DMS153 treated with DMSO at 0.1 percent for 48 hours (cell line): ENCODE data around the gene CCDC141.
A peak's percentile ranks its signal among the peaks of the same experiment; 100 is the strongest.
"Not testable (repeated sequence)": the region's sequence is repeated elsewhere in the genome, so short reads cannot be mapped to it uniquely, and the experiment has no call there.

ENCODE experiments used
- DNase-seq: peaks from one replicate; lab custom pipeline; 2025; ENCODE audit not compliant: unreplicated experiment; lab: John Stamatoyannopoulos, UW

The CCDC141 gene, protein sequence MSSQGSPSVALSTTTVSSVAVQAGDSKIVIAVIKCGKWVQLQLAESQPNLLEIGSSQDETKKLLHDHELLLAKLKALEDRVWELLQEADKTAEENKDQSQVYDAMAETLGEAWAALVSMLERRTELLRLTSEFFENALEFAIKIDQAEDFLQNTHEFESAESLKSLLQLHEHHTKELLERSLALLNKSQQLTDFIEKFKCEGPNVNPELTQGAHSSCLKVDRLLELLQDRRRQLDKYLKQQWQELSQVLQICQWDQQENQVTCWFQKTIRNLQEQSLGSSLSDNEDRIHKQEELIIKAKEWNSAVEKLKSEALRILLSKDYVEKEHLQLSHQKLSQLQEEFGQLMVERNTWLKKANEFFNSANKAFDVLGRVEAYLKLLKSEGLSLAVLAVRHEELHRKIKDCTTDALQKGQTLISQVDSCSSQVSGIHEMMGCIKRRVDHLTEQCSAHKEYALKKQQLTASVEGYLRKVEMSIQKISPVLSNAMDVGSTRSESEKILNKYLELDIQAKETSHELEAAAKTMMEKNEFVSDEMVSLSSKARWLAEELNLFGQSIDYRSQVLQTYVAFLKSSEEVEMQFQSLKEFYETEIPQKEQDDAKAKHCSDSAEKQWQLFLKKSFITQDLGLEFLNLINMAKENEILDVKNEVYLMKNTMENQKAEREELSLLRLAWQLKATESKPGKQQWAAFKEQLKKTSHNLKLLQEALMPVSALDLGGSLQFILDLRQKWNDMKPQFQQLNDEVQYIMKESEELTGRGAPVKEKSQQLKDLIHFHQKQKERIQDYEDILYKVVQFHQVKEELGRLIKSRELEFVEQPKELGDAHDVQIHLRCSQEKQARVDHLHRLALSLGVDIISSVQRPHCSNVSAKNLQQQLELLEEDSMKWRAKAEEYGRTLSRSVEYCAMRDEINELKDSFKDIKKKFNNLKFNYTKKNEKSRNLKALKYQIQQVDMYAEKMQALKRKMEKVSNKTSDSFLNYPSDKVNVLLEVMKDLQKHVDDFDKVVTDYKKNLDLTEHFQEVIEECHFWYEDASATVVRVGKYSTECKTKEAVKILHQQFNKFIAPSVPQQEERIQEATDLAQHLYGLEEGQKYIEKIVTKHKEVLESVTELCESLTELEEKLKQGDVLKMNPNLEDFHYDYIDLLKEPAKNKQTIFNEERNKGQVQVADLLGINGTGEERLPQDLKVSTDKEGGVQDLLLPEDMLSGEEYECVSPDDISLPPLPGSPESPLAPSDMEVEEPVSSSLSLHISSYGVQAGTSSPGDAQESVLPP (N-terminal part only)

DNA sequence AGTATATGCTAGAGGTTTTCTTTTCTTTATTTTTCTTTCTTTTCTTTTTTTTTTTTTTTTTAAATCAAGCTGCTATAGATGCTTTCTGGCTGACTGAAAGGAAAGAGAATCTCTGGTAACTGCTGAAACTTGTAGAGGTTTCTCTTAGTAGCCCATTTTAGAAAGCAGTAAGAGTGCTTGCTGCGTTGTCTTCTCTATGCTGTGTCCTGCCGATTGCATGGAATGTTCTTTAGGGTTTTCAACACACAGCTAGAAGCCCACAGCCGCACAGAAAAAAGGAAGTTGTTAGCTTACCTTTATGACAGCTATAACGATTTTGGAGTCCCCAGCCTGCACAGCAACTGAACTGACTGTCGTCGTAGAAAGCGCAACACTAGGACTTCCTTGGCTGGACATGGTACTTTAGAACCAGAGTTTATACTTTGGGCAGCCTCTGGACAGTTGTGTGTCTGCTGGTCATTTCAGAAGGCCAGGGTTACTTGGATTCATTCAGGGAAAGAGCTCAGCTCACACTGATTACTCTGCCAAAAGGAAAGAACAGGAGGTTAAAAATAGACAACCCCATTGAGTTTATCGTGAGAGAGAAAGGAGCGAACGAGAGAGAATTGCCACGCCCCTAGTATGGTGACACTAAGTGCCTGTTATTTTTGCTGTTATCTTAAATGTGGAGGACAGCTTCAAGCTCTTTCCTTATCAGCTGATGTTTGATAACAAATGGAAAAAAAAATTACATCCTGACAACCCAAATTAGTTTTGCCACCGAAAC, at the start of gene CCDC141:
CCDC141 (minus strand) TSS at position 592 of the 766 bp plus-strand sequence; CDS start at position 396, 196 bp downstream.
- DNase-seq, result no peak

DNA sequence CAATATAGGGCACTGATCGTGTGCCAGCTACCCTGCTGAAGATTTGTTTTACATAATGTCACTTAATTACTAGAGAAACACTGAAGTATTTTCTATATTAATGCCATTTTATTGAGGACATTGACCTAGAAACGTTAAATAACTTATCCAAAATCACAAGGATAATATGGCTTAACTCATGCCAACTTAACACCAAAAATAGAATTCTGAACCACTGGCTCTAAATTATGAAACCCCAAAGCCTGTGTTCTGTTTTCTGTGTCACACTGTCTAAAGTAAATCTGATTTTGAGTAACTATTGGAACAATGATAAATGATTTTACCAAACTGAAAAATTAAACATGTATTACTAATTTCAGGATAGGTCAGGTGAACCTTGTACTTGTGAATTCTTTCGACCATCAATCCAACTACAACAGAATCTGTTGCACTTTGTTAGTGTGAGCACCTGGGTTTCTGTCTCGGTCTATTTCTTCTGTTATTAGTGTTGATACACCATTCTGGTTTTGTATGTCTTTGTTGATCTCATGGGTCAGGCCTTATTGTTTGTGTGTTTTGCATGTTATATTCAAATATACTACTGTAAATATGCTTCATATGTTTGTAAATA, 48.2 kb upstream of the CCDC141 start:
- no peak for DNase-seq

DNA sequence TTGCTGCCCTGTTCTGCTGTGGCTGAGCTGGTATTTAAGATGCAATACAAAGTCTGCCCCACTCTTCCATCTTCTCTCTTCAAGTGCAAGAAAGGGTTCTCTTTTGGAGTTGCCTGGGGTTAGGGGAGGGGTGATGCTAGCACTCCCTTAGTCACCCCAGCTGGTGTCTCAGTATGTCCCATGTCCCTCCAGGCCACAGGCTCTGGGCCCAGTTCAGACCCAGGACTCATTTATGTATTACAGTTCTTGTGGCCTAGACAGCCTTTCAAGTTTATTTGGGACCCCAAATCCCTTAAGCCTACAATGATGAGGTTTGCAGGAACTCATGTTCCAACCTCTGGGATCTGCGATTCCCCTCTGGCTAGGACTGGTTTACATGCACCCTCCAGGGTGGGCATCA, 47.2 kb upstream of the CCDC141 start:
- DNase-seq, result no peak

DNA sequence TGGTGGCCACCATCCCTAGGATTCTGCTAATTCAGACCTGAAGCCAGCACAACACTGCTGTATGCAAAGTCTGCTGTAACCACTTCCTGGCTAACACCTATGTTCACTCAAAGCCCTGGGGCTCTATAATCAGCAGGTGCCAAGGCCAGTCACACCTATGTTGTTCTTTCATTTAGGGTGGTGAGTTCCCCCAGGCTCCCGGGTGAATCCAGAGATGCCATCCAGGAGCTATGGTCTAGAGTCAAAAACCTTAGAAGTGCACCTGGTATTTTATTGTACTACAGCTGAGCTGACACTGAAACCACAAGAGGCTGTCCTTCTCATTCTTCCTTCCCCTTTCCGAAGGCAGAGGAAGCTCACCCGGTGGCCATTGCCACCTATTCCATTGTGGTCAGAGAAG, 46.2 kb upstream of the CCDC141 start:
- peak; percentile 34 for DNase-seq

DNA sequence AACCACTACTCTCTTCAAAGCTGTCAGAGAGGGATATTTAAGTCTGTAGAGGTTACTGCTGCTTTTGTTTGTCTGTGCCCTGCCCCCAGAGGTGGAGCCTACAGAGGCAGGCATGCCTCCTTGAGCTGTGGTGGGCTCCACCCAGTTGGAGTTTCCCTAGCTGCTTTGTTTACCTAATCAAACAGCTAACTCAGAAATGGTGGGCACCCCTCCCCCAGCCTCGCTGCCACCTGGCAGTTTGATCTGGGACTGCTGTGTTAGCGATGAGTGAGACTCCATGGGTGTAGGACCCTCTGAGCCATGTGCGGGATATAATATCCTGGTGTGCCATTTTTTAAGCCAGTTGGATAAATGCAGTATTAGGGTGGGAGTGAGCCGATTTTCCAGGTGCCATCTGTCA, 43.0 kb upstream of the CCDC141 start:
- DNase-seq, result not testable (repeated sequence)

DNA sequence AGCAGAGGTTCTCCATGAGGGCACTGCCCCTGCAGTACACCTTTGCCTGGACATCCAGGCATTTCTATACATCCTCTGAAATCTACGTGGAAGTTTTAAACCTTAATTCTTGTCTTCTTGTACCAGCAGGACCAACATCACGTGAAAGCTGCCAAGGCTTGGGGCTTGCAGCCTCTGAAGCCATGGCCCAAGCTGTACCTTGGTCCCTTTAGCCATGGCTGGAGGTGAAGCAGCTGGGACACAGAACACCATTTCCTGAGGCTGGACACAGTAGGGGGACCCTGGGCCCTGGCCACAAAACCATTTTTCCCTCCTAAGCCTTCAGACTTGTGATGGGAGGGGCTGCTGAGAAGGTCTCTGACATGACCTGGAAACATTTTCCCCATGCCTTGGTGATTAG, 32.8 kb upstream of the CCDC141 start:
- DNase-seq, result no peak

DNA sequence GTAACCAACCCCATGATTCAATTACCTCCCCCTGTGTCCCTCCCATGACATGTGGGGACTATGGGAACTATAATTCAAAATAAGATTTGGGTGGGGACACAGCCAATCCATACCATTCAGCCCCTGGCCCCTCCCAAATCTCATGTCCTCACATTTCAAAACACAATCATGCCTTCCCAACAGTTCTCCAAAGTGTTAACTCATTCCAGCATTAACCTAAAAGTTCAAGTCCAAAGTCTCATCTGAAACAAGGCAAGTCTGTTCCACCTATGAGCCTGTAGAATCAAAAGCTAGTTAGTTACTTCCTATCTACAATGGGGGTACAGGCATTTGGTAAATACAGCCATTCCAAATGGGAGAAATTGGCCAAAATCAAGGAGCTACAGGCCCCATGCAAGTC, 32.0 kb upstream of the CCDC141 start:
- DNase-seq, result no peak

DNA sequence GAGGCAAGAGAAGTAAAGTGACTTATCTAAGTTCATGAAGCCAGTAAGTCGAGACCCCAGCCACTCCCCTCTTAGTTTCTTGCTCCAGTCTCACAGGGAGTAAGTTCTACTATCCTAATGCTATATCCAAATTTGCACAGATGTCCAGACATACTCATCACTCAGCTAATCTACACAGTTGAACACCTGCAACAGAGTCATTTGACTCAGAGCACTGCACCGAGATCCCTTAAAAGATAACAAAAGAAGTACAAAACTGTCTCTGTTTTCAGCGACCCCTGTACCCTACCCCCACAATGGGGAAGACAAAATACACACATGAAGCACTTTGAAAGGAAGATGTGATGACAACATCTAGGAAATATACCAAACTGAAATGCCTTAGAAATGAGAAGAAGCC, 22.6 kb upstream of the CCDC141 start:
- no peak for DNase-seq

DNA sequence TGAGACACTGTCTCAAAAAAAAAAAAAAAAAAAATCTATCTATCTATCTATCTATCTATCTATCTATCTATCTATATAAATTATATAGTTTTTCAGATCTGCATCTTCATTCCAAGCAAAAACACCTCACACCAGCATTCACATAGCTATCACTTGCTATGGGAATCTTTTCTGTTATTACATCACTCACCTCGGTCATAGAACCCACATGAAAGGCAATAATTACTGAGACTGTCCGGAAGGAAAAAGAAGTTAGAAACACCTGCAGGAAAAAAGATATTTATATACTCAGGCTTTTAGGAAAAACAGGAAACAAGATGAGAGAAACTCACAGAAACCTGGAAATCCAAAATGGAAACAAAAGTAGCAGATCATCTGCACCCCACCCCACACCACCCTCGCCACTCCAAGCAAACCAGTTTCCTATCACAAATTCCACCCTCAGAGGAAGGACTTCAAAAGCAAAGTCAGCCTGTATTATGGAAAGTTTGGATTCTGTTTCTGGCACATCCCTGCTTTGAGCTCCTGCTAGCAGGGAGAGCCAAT, 21.9 kb upstream of the CCDC141 start:
- no peak for DNase-seq

DNA sequence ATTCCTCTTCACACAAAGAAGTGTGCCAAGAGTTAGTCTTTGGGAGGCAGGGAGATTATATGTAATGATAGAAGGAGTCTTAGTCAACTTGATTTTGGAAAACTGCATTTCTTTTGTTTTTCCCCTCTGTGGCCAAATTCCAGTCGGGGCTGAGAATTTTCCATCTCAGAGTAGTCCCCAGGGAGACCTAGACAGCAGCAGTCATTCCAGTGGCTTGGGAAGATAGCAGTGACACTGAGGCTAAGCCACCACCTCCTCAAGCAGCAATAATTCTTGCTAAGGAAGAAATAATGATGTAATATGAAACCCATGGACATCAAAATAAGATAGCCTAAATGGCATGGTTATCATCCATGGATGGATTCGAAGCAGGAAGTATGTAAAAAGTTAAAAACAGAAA, 21.0 kb upstream of the CCDC141 start:
- no peak for DNase-seq

DNA sequence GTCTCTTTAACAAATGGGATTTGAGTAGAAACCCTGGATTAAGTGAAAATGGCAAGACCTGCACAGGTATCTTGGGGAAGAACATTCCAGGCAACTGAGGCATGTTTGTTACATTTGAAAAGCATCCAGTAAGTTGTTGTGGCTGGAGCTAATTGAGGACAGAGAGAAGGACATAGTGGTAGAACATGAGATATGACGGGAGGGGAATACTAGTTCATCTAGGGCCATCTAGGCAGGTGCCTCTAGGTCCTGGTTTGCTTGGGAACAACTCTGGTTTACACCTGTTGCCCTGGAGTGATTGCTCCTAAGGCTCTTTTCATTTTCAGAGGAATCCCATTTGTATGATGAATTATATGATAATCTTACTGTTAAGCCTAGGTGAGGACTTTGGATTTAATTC, 19.7 kb upstream of the CCDC141 start:
- no peak for DNase-seq

DNA sequence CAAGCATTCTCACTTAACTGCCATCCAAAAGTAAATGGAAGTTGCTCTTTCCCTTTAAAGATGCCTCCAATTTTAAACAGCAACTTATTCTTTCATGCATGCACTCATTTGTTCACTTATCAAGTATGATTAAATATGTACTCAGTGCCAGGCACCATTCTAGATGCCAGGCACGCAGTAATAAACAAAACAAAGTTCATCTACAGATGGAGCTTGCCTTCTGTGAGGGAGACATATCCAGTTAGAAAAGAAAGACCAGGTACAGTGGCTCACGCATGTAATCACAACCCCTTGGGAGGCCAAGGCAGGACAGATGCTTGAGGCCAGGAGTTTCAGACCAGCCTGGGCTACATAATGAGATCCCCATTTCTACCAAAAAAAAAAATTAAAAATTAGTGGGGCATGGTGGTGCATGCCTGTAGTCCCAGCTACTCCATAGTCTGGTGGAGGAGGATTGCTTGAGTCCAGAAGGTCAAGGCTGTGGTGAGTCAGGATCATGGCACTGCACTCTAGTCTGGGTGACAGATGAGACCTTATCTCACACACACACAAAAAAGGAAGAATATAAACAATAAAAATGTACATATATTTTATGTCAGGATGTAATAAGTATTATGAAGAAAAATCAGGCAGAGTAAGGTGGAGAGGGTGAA, 19.2 kb upstream of the CCDC141 start:
- no peak for DNase-seq

DNA sequence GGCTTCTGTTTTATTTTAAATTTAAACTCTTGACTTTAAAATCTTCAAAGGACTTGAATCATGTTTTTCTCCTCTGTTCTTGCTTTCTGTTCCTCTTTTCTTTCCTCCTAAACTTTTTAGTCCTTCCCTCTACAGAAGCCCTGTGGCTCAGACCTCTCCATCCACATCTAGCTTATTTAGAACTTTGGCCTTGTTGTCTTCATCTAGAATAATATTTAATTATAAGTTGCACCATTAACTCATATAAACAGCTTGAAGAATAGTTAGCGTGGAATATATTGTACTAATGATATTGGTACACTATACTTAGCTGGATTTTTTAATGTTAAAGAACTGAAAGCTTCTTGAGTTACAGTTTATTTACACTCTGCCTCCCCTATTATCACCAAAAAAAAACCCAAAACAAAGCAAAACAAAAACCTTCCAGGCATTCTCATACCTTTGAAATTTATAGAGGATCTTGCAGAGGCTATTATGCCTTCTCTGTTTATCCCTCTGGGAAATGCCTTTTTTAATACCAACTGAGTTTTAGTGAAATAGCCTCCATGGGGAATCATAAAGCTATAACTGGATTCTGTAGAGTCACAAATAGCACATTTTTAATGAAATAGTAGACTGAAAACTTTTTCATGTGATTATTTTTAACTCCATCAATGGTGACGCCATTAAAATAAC, 9.2 kb upstream of the CCDC141 start:
- no peak for DNase-seq

DNA sequence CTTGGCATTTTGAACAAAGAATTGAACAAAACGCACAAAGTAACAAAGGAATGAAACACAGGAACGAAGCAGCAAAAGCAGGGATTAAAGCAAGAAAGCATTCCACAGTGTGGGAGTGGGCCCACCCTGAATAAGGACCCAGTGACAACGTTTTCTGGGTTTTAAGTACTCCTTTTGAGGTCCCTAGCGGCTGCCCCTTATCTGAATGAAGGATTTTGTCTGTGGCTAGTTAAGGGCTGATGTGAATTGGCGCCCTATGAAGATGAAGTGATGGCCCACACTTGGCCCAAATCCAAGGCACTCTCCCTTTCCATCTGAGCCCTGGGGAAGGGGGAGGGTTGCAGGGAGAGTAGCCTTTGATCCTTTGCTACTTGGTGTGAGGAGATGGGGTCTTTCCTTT, 7.8 kb upstream of the CCDC141 start:
- DNase-seq, result no peak

DNA sequence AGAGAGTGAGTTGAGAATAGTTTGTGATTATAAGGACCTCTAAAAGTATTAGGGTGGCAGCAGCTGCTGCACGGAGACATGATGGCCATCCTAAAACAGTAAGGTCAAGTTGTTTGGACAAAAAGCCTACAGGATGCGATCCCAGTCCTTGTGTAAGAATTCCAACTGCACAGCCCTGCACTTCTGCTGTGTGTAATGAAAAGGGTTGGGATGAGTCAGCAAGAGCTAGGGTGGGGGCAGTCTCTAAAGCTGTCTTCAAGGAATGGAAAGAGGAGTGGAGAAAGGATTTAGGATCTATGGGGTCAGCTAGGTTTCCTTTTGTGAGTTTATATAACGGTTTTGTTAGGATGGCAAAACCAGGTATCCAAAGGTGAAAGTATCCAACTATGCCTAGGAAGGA, 3.6 kb upstream of the CCDC141 start:
- DNase-seq, result not testable (repeated sequence)

DNA sequence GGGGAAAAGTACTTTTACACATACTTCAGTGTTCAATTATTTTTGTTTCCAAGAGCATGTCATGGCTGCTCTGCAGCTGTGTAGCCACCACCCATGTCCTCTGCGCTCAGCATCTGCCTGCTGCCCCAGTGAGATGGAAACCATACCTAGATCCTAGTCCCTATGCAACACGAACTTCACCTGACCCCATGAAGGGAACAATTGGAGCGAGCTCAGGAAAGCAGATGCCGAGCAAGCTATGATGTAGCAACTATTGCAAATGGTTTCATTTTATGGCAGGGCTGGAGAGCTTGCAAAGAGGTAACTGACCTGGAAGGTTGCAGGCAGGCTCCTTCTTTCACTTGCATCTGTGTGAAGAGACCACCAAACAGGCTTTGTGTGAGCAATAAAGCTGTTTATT, 1.3 kb upstream of the CCDC141 start:
- no peak for DNase-seq

DNA sequence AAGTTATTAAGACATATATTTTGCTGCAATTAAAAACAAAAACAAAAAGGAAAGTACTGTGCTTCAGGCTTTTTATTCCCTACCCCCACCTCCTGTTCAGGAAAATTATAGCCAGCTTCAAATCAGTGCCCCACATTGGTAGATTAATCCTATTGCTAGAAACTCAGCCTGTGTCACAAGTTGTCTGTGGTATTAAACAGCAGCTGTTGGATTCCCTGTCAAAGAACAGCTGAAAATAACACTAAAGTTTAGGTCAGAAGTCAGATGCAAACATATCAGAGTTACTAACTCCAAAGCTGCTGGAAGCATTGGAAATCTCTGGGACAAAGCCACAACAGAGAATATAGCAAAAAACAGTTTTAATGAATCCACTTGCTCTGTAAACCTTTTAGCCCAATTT, 818 bp upstream of the CCDC141 start:
- DNase-seq, result no peak

DNA sequence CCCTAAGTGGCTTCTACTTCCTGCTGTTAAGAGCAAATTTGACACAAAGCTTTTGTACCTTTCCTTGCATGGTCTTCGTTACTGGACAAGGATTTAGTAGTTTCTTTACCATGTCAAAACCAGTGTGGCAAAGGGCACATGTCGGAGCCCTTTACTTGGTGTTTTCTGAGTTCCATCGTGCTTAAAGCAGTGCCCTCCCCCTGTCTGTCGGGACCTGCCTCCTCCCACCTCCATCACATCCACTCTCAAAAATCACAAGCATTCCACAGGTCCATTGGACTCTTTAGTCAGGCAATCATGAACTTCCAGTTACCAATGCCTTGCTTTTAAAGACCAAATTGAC, 763 bp downstream of the CCDC141 start:
- peak; percentile 51 for DNase-seq

DNA sequence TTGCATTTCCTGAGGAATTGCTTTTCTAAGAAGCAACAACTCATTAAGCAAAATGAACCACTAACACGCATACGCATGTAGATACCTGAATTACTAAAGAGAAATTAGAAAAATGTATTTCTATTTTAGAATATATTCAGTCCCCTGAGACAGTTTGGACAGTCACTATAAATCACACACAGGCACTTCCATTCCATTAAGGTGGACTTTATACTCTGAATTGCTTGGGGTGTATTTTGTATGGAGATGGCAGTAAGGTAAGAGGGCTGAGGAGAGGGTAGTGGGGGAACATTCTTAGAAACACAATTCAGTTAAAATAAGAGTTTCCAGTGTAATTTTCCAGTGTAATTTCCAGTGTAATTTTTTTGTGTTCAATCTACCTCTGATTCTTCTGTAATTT, 1.8 kb downstream of the CCDC141 start:
- DNase-seq, result no peak
